PFSK-1 (cell line): ENCODE results near the gene CCDC195.

Source experiments
- POLR2AphosphoS5 ChIP-seq: IDR thresholded peaks from 2 replicates; pipeline ENCODE4 v1.6.1; 2012; ENCODE audit warnings: low read depth, mild to moderate bottlenecking, control low read depth, low read length, moderate library complexity
- SIN3A ChIP-seq: IDR thresholded peaks from 2 replicates; pipeline ENCODE4 v1.6.1; 2012; ENCODE audit warnings: mild to moderate bottlenecking, low read length, moderate library complexity, borderline replicate concordance; ENCODE audit not compliant: insufficient read depth
- TAF1 ChIP-seq: IDR thresholded peaks from 2 replicates; pipeline ENCODE4 v1.6.1; 2012; ENCODE audit warnings: low read length, control low read depth, borderline replicate concordance; ENCODE audit not compliant: insufficient read depth
- TF ChIP-seq, protein P1 (sequence below), 2 experiments: IDR thresholded peaks; 2 replicates each; pipeline versions ENCODE4 v1.6.1 to v1.8.0; 2011 to 2012; ENCODE audit warnings: low read depth in 2 of 2, low read length in 2 of 2, control low read depth in 1 of 2, inconsistent platforms in 1 of 2, mild to moderate bottlenecking in 1 of 2, moderate library complexity in 1 of 2; ENCODE audit not compliant: insufficient read depth in 1 of 2

DNA sequence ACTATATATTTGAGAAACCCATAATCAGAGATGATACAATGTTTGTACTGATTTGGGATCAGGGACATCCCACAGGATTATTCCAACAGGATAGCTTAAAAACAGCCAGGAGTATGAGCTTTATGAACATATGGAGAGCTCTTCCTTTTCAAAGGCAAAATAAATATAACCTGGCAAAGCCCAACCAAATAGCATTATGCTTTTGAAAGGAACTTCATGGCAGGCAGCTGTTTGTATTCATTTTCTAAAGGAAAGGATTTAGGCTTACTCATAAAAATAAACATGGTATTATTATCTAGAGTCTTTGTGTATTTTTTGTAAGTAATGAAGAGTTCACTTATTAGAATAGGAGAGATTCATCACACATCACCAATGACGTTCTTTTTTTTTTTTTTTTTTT, 44.4 kb downstream of the CCDC195 start:
- TF ChIP-seq TAF1 (no peak), POLR2AphosphoS5 (no peak), SIN3A (no peak)
- TF ChIP-seq, protein P1, sequence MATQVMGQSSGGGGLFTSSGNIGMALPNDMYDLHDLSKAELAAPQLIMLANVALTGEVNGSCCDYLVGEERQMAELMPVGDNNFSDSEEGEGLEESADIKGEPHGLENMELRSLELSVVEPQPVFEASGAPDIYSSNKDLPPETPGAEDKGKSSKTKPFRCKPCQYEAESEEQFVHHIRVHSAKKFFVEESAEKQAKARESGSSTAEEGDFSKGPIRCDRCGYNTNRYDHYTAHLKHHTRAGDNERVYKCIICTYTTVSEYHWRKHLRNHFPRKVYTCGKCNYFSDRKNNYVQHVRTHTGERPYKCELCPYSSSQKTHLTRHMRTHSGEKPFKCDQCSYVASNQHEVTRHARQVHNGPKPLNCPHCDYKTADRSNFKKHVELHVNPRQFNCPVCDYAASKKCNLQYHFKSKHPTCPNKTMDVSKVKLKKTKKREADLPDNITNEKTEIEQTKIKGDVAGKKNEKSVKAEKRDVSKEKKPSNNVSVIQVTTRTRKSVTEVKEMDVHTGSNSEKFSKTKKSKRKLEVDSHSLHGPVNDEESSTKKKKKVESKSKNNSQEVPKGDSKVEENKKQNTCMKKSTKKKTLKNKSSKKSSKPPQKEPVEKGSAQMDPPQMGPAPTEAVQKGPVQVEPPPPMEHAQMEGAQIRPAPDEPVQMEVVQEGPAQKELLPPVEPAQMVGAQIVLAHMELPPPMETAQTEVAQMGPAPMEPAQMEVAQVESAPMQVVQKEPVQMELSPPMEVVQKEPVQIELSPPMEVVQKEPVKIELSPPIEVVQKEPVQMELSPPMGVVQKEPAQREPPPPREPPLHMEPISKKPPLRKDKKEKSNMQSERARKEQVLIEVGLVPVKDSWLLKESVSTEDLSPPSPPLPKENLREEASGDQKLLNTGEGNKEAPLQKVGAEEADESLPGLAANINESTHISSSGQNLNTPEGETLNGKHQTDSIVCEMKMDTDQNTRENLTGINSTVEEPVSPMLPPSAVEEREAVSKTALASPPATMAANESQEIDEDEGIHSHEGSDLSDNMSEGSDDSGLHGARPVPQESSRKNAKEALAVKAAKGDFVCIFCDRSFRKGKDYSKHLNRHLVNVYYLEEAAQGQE (IDR thresholded peaks at IDR 0.05; ENCODE audit: insufficient read depth in 1 of 2, low read depth in 2 of 2, low read length in 2 of 2) = no peak
